HG03571 (cell line): Measurements from ENCODE around the gene BTBD10.

ENCODE experiments used
- ATAC-seq: cut with Tn5 transposase; IDR thresholded peaks from one replicate; pipeline ENCODE4 v1.9.1; 2021; ENCODE audit not compliant: unreplicated experiment

The BTBD10 gene

DNA sequence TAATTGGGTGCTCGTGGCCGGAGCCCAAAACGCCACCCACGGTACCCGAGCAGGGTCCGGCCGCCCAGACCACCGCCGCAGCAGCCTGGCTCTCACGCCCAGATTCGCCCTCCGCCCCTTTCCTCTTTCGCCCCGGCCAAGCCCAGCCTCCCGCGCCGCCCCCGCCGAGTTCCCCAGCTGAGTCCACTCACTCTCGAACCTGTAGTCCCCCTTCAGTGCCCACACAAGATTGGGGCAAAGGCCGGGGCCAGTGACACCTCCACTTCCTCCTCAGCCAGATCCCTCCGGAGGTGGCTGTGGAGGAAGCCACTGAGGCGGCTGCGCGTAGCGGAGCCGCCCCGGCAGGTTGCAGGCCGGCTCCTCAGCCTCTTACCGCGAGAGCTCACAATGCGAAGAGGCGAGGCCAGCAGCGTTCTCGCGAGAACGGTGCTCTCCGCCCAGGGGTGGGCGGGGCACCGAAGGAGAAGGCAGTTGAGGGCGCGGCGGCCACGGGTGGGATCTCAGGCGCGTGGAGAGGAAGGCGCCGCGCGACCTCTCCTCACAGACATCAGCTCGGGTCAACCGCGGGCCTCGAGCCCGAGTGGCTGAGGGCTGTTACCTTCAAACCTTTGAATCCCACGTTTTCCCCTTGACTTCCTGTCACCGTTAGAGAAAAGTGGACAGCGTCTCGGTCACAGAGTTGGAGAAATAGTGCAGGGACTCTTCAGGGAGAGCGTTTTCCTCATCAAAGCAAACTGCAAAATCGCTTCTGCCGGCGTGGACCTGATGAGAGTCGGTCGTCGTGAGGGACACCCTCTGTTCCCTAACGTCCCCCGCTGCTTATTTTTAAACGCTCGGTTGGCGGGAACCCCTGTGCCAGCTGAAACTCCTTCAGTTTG lies at the start of gene BTBD10:
Gene BTBD10, minus strand, starts transcription at position 322 of the 878 bp plus-strand sequence. CDS start 18,098 bp downstream, outside the sequence.
- ATAC-seq: peak; percentile 98

DNA sequence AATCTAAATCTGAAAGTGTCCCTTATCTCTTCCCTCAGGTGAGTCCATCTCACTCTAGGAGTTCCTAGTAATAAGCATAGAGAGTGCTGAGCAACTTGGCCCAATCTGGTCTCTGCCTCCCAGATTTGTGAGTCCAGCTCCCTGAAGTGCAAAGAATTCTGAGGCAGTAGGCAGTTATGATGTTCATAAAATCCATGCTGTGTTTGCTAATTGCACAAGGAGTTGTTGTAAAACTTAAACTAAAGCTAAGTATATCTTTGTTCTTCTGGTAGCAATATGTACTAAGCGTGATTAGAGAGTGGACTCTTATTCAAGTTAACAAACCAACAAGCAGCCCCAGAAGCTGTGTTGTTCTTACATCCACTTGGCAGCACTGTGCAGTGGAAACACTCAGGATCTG lies 40.4 kb upstream of the BTBD10 start:
- ATAC-seq: no peak

DNA sequence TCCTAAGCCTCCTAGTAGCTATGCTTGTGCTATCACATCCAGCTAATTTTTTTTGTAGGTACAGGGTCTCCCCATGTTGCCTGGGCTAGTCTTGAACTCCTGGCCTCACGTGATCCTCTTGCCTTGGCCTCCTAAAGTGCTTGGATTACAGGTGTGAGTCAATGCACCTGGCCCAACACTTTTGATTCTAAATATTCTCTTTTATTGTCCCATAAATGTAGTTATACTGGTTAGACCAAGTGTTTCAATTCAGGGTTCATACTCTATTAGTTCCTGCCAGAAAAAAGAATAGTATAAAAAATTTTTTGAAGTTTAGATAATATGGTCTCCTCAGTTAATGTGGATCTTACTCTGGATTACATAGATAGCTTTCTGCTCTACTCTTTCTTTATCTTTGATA lies 39.5 kb upstream of the BTBD10 start:
- no peak for ATAC-seq

DNA sequence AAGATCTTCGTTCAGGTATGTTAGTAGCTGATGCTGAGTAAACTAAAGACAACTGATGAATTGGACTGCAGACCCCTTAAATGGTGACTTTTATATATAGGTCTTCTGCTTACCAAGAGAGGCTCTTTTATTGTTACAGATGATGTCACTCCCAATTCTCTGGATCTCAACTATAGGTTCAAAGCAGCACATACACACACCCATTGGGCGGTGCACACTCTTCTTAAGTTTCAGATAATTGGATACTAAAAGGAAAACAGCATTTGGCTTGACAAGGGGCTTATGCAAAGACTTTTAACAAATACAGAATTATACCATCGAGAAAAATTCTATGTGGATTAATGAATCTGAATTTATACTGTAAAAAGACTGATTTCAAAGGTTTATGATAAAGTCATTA lies 32.9 kb upstream of the BTBD10 start, which contains the start of gene PTH:
Gene PTH, minus strand, starts transcription at position 69 of the 400 bp plus-strand sequence. CDS start 3,142 bp downstream, outside the sequence.
- ATAC-seq: no peak

DNA sequence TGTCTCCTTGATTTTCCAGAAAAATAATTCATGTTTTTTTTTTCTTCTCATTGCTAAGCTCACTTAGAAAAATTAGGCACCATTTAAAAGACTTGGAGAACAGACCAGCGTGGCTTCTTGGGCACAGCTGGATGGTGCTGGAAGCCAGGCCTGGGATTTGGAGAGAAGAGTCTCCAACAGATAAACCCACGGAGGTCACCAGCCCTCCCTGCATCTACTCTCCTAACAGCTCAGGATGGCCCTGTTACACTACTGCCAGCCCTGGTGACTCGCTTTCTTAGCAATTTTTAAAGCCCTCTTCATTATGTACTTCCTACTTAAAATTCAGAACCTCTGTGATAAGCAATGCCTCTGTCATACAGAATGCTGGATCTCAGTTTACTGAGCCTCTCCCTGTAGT lies 31.0 kb upstream of the BTBD10 start:
- ATAC-seq: no peak

DNA sequence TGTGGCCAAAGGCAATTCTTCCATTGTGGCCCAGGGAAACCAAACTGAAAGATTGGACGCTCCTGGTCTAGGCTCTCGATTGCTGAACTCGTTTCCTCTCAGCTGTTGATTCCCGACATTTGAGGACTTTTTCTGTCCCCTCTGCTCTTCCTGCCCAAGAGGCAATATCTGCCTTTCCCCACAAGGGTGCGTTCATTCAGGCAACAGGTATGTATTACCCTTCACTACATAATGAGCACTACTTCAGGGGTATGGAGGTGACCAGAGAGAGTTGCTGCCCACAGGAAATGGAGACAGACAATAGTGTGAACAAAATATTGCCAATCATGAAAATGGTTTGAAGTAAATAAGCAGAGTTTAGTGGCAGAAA lies 24.6 kb upstream of the BTBD10 start:
- ATAC-seq: no peak

DNA sequence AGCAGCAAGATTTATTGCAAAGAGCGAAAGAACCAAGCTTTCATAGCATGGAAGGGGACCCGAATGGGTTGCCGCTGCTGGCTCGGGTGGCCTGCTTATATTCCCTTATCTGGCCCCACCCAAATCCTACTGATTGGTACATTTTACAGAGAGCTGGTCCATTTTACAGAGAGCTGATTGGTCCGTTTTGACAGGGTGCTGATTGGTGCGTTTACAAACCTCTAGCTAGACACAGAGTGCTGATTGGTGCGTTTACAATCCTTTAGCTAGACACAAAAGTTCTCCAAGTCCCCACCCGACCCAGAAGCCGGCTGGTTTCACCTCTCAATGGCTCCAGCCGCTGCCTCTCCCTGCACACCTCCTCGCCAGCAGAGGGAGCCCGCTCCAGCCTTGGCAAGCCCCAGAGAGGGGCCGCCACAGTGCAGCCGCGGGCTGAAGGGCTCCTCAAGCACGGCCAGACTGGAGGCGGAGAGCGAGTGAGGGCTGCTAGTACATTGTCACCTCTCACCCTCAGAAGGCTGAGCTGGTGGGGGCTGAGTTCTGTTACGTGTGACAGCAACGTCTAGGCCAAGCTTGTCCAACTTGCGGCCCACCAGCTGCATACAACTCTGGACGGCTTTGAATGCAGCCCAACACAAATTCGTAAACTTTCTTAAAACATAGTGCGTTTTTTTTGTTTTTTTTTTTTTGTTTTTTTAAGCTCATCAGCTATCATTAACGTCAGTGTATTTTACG lies 24.1 kb upstream of the BTBD10 start:
- ATAC-seq: no peak

DNA sequence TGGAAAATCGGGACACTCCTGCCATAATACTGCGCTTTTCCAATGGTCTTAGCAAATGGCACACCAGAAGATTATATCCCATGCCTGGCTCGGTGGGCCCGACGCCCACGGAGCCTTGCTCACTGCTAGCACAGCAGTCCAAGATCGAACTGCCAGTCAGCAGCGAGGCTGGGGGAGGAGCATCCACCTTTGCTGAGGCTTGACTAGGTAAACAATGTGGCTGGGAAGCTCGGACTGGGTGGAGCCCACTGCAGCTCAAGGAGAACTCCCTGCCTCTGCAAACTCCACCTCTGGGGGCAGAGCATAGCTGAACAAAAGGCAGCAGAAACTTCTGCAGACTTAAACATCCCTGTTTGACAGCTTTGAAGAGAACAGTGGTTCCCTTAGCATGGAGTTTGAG lies 17.2 kb upstream of the BTBD10 start:
- ATAC-seq: no peak

DNA sequence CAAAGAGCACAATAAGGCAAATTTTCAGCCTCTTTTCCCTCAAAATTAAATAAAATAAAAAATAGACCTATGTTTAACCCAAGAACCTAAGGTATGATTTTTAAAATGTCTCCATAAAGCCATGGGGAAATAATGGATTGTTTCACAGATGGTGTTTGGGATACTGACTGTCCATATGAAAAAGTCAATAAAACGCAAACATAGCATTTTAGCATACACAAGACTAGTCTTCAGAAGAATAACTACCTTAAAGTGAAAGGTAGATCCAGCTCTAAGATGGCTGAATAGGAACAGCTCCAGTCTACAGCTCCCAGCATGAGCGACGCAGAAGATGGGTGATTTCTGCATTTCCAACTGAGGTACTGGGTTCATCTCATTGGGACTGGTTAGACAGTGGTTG lies 16.7 kb upstream of the BTBD10 start:
- ATAC-seq: no peak

DNA sequence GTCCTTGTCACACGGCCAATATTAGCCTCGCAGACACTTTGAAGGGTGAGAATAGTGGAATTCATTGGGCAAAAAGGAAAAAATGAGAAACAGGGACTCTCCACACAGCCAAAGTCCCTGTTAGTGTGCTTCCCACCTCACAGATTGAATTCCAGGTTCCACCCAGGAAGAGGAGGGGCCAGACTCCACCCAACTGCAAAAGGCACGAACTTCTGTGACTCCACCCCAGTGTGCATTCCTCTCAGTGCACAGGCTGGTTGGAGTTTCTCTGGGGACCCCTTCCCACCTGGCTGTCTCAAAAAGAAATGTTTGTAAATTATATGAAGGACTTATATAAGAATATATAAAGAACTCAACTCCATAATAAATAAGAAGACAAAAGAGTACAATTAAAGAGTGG lies 12.1 kb upstream of the BTBD10 start:
- no peak for ATAC-seq

DNA sequence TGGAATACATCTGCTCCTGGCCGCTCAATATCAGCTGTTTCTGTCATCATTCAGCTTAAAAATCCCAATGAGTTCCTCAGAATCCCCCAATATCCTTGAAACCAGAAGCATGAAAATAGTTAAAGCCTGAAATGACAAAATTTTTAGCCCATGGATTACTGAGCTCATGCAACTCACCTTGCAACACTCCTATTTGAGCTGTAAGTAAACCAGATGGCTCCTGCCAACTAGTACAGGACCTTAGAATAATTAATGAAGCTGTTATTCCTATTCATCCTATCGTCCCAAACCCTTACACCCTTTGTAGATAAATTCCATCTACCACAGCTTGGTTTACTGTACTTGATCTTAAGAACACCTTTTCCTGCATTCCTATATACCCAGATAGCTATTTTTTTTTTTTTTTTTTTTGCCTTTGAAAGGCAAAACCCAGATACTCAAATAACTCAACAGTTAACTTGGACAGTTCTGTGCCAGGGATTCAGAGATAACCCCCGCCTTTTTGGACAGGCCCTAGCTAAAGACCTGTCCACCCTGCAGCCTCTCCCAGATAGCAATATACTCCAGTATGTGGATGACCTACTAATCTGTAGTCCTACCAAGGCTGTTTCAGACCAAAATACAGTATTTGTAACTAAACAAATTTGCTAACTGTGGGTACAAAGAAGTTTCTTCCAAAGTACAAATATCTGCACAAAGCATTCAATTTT lies 10.1 kb upstream of the BTBD10 start:
- no peak for ATAC-seq

DNA sequence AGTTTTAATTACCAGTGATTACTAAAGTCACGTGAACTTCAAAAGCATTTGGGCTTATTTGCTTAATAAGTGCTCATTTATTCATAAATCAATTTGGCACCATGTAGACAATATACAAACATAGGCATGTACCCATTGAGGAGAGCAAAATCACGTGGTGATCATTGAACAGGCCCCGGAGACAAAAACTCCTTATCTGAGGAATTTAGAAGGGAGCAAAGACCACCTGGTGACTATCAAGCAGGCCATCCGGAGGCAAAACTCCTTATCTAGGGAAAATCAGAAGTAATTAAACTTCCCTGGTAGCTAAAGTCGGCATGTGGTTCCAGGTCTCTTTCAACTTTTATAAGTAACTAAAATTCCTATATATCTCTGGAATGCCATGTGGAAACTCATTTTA lies 5.7 kb upstream of the BTBD10 start:
- ATAC-seq: no peak

DNA sequence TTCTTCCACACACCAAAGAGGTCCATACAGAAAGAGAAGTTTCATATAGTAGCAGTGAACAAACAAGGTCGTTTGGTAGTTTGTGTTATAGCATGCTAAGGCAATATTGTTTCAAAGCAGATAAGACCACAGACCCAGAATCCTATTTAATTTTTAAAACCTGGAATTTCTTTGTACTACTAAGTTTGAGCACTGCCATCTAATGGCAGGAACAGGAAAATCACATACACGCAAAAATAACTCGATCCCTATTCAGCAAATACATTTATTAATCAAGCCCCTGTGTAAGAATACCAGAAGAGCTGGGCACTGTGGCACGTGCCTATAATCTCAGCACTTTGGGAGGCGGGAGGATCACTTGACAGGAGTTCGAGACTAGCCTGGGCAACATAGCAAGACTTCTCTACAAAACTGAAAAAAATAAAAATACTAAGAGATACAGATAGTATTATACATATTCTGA lies 2.9 kb upstream of the BTBD10 start:
- no peak for ATAC-seq

DNA sequence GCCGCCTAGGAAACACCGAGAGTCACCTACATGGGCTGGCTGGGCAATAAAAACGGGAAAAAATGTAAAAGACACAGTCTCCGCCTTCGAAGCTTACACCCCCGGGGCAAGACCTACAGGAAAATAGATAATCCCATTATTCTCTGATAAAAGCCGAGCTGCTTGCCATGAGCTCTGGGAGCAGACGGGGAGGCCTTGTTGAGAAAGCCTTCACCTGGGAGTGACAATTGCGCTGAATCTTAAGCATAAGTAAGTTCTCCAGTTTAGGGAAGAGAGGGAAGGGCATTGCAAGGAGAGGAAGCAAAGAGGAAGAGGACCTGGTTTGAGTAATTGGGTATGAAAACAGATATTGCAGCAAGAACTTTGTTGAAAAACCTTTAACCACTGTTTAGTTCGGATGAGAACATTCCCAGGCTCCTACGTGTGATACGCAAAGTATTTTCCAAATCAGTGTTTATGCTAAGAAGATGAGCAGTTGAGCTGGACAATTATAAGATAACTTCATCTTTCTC lies 813 bp upstream of the BTBD10 start:
- ATAC-seq: peak; percentile 0

DNA sequence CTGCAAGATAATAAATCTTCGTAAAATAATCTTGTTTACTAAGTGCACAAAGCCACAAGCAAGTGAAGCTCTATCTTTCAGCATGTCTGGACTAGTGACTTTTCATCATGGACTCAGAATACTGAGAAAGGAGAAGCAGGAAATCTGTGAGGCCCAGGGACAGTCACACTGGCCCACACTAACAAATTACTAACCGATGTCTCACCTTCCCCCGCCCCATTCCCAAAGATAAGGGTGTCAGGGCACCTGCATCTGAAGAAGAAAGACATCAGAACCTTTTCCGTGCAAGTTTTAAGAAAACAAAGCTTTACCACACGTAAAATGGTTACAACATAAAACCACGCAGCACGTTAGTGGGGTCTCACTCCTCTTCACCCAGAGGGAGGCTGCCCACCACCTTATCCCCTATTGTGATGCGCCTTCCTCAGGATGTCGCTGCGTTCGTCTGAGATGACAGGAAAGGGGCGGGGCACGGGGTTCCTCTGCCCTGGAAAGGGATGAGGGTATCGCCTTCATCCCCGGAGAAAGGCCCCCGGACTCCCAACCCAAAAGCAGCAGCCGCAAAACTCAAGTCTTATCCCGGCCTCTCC lies 616 bp downstream of the BTBD10 start:
- peak; percentile 39 for ATAC-seq

DNA sequence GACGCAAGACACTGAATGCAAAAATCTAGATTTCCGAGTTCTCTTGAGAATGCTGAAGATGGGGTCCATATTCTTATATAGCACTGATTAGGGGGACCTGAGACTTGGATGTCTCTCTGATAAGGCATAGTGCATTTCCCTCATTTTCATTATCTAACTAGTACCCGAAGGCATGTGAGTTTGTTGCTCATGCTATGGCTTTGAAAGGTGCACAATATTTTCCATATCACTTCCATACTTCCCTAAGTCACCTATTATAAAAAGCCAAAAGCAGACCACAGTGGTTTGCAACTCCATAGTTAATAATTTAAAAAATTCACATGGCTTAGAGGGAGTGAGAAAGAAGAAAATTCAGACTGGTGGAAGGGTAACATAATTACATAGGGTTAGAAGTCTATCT lies 1.7 kb downstream of the BTBD10 start:
- no peak for ATAC-seq

DNA sequence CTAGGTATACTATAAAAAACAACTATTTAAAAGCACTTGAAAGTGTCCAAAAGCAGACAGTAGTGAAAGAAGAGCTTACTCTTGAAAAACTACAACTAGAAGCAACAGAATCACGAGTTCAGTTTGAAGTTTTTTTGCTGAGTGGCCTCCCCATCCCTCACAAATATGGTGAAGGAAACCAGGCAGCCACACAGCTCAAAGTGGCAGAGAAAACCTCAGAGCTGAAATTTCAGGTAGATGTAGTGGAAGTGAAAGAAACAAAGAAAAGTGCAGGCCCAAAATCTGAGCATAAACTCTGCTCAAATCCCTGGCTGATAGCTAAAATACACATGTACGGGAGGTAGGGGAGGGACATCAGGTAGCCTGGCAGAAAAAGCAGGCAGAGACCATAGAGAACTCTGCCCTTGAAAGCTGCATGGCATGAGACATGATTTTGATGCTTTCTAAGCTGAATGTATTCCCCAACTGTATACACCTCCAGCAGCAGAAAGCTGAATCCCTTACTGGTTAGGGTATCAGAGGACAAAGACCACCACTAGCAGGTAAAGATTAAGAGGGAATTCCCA lies 12.1 kb downstream of the BTBD10 start:
- ATAC-seq: no peak

DNA sequence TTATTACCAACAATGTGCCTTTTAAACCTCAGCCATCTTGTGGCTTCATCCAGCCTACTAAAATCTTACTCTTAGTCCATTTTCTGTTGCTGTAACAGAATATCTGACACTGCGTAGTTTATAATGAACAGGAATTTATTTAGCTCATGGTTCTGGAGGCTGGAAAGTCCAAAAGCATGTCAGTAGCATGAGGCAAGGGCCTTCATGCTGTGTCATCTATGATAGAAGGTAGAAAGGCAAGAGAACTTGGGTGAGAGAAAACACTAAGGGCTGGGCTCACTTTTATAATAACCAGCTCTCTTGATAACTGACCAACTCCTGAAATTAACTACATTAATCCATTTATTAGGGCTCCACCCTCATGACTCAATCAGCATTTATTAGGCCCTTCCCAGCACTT lies 13.5 kb downstream of the BTBD10 start:
- ATAC-seq: no peak

DNA sequence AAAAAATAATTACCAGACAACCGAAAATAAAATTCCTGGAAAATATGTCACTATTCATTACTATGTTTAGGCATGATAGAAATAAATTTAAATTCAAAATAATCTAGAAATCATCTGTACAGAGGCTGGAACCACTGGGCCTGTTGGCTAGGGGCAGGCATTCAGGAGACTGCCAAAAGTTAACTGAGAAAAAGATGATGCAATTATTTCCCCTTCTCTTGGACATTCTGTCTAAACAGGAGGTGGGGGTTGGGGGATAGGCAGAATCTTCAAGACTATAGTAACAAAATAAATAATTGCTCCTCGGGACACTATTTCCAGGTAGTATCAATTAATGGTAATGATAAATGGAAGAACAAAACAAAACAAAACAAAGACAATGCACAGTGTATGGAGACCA lies 14.1 kb downstream of the BTBD10 start:
- ATAC-seq: no peak

DNA sequence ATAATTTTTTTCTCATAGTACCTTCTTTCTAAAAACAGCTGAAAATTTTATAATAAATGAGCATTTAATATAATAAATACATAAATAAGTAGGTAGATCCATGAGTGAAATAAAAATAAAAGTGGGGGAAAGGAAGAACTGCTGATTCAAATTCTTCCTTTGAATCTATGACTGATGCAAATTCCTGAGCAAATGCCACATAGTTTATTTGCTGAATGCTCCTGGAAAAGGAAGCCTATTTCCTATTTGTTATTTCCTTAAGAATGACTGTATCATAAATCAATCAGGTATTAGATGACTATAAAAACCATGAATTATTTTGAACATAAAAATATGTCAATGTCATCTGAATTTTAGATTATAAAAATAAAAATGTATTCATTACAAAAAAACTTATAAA lies 16.6 kb downstream of the BTBD10 start:
- ATAC-seq: no peak

DNA sequence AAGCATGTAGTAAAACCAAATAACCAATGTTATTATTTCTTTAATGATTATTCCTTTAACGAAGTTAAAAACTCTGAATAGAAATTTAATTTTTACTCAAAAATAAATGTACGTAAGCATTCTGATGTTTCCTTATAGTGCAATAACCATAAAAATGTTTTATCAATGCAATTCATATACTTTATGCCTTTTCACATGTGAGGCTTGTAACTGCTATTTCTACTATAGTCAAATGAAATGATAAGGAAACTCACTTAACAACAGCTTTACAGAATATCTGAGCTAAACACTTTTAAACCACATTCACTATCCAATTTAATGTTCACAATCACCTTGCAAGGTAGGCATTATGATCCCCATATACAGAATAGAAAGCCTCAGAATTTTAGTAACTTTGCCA lies 17.4 kb downstream of the BTBD10 start:
- ATAC-seq: no peak
